ENCODE measurements around the gene USP48.

USP48 gene

DNA sequence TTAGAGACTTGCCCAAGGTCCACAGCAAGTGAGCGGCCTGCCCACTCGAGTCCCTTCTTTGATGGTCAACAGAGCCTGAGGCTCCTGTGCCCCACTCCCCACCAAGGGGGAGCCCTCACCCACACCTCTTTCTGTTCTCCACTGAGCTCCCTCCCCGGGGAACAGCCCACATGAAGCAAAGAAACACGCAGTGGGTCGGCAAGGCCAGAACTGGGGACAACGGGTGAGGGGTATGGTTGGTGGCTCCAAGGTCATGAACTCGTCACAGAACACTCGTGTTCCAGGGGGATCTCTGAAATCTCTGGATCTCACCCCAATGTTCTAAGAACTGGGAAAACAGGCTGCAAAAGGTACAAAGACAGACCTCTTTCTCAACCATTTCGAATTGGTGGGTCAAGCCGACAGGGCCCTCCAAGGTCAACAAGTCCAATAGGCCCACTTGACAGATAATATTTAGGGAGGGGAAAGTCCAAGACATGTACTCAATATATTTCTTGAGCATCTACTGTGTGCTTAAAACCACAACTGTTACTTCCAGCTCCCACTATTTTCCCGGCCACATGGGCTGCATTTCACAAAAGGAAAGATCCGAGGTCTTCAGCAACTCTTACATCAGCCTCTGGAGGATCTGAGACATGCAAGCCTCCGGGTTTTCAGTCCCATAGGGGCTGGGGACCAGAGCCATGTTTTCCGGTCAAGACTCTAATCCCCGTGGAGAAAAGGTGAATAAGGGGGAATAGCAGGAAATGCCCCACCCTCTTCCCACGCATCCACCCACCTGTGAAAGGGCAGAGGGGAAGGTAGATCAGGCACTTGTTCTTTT lies 112.7 kb downstream of the USP48 start:
- Mint-ChIP-seq H3K9me3 (no peaks in the 10 kb centered on the region), H3K4me1 (peaks cover 42% of the 10 kb centered on the region), H3K27me3 (ENCODE audit: low read depth) (peaks cover 42% of the 10 kb centered on the region), H3K36me3 (ENCODE audit: low read depth) (no peaks in the 10 kb centered on the region), H3K4me3 (peak overlapping the region; percentile 40 to 58 (median 56)), H3K27ac (peak overlapping the region in 1 of 3 experiments; percentile 32)
- TF ChIP-seq, protein P1, sequence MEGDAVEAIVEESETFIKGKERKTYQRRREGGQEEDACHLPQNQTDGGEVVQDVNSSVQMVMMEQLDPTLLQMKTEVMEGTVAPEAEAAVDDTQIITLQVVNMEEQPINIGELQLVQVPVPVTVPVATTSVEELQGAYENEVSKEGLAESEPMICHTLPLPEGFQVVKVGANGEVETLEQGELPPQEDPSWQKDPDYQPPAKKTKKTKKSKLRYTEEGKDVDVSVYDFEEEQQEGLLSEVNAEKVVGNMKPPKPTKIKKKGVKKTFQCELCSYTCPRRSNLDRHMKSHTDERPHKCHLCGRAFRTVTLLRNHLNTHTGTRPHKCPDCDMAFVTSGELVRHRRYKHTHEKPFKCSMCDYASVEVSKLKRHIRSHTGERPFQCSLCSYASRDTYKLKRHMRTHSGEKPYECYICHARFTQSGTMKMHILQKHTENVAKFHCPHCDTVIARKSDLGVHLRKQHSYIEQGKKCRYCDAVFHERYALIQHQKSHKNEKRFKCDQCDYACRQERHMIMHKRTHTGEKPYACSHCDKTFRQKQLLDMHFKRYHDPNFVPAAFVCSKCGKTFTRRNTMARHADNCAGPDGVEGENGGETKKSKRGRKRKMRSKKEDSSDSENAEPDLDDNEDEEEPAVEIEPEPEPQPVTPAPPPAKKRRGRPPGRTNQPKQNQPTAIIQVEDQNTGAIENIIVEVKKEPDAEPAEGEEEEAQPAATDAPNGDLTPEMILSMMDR (IDR thresholded peaks at IDR 0.05; ENCODE audit: unreplicated experiment in 3 of 3): no peak

- H3K27me3 Mint-ChIP-seq (ENCODE audit: low read depth): peaks cover 42% of the 10 kb centered on the region
- peaks cover 37% of the 10 kb centered on the region for H3K4me1 Mint-ChIP-seq
- H3K27ac Mint-ChIP-seq: no peak within 1 kb of the TSS
- H3K9me3 Mint-ChIP-seq: no peaks in the 10 kb centered on the region
- no peaks in the 10 kb centered on the region for H3K36me3 Mint-ChIP-seq (ENCODE audit: low read depth)
- TF ChIP-seq, protein P1 (IDR thresholded peaks at IDR 0.05; ENCODE audit: unreplicated experiment in 3 of 3): no peak
- H3K4me3 Mint-ChIP-seq: peak within 1 kb of the TSS; percentile 40 to 58 (median 56)
Observed at GRCh38 chr1:21669258-21670058, 113.5 kb downstream of the USP48 start, which contains the start of gene RAP1GAP. Gene RAP1GAP (minus strand): TSS chr1:21669357. CDS start chr1:21620032, 49,325 bp downstream.

DNA sequence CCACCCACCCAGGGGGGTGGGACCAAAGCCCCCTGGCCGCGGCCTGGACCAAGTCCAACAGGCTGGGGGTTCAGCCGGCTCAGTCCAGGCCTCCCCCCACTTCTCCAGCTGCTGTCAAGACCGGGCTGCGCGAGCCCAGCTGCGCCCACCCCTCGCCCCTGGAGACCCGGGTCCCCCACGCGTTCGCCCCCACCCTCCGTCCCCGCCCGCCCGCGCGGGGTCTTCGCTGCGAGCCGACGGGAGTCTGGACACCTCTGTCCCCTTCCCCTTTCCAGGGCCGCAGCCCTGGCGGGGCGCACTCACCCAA lies 114.0 kb downstream of the USP48 start:
- Mint-ChIP-seq H3K27me3 (ENCODE audit: low read depth) (peaks cover 42% of the 10 kb centered on the region), H3K4me3 (peak overlapping the region in 1 of 3 experiments; percentile 52), H3K36me3 (ENCODE audit: low read depth) (no peaks in the 10 kb centered on the region), H3K4me1 (peaks cover 37% of the 10 kb centered on the region), H3K27ac (no peak overlapping the region), H3K9me3 (no peaks in the 10 kb centered on the region)
- TF ChIP-seq, protein P1 (IDR thresholded peaks at IDR 0.05; ENCODE audit: unreplicated experiment in 3 of 3): no peak

GRCh38 chr1:21668232-21668950 lies 114.6 kb downstream of the USP48 start:
- Mint-ChIP-seq H3K4me1 (peaks cover 32% of the 10 kb centered on the region), H3K9me3 (no peaks in the 10 kb centered on the region), H3K27ac (no peak overlapping the region), H3K36me3 (ENCODE audit: low read depth) (no peaks in the 10 kb centered on the region), H3K27me3 (ENCODE audit: low read depth) (peaks cover 42% of the 10 kb centered on the region), H3K4me3 (peak overlapping the region in 2 of 3 experiments; percentile 21 to 52)
- TF ChIP-seq, protein P1 (IDR thresholded peaks at IDR 0.05; ENCODE audit: unreplicated experiment in 3 of 3): no peak

DNA sequence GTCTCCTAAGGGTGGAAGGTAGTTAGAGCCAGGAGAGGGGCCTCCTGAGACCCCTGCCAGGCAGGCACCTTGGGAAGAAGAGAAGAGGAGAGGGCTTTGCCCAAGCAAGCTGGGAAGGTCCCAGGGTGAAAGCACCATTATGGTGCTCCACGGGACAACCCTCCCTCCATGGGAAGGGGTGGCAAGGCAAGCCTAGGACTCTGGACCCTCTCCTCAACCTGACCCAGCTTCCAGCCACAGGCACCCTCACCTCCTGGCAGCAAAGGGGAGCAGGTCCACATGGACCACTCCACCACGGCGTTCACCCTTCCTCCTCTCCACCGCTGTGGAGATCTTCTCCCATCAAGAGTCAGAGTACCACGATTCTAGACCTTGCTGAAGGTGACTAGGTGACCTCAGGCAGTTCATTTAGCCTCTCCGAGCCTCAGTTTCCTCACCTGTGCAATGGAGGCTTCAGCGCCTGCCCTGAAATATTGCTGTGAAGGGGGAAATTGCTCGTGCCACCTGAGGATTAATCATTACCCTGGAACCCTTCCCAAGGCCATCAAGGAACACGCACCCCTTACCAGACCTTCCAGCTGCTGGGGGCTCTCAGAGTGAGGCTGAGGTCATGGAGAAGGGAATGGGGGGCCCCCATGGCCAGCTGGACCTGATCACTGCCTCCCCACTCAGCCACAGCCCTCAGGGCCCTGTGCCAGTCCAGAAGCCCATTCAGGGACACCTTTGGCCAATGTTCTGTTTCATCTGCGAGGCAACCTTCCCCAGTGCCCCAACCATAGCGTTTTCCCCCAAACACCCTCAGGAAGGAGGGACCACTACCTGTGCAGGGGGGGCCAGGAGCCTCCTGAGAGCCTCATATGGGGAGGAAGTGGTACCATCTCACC lies 115.4 kb downstream of the USP48 start:
- no peaks in the 10 kb centered on the region for H3K36me3 Mint-ChIP-seq (ENCODE audit: low read depth)
- H3K4me1 Mint-ChIP-seq: peaks cover 24% of the 10 kb centered on the region
- no peaks in the 10 kb centered on the region for H3K9me3 Mint-ChIP-seq
- H3K27ac Mint-ChIP-seq: no peak overlapping the region
- peaks cover 44% of the 10 kb centered on the region for H3K27me3 Mint-ChIP-seq (ENCODE audit: low read depth)
- peak overlapping the region in 2 of 3 experiments; percentile 40 to 50 for H3K4me3 Mint-ChIP-seq
- TF ChIP-seq, protein P1 (IDR thresholded peaks at IDR 0.05; ENCODE audit: unreplicated experiment in 3 of 3): no peak
